RKO (cell line): ENCODE data around the gene CMSS1.

Experiments
- DNase-seq: peaks from one replicate; pipeline ENCODE4 v3.0.0-alpha.2; 2016; ENCODE audit warnings: low spot score

The CMSS1 gene

GRCh38 chr3:99817437-99818240 is at the start of gene CMSS1:
Gene CMSS1 (plus strand): TSS chr3:99817862.
- DNase-seq, result peak; percentile 92

- DNase-seq, result no peak
Measured at GRCh38 chr3:99768126-99768525, 49.5 kb upstream of the CMSS1 start.

- no peak for DNase-seq
Measured at GRCh38 chr3:99768808-99769501, 48.7 kb upstream of the CMSS1 start.

GRCh38 chr3:99772171-99772570 is 45.5 kb upstream of the CMSS1 start:
- no peak for DNase-seq

- no peak for DNase-seq
Measured at GRCh38 chr3:99772671-99773070, 45.0 kb upstream of the CMSS1 start.

- peak; percentile 65 for DNase-seq
Measured at GRCh38 chr3:99774467-99774866, 43.2 kb upstream of the CMSS1 start.

GRCh38 chr3:99776516-99777209 is 41.0 kb upstream of the CMSS1 start:
- no peak for DNase-seq

GRCh38 chr3:99777210-99777549 is 40.5 kb upstream of the CMSS1 start:
- no peak for DNase-seq

- no peak for DNase-seq
Measured at GRCh38 chr3:99777708-99778107, 40.0 kb upstream of the CMSS1 start.

- DNase-seq, result no peak
Measured at GRCh38 chr3:99780749-99781148, 36.9 kb upstream of the CMSS1 start.

GRCh38 chr3:99781761-99782160 is 35.9 kb upstream of the CMSS1 start:
- DNase-seq, result no peak

GRCh38 chr3:99783011-99783573 is 34.6 kb upstream of the CMSS1 start:
- DNase-seq, result peak; percentile 5

- peak; percentile 67 for DNase-seq
Measured at GRCh38 chr3:99789011-99789721, 28.5 kb upstream of the CMSS1 start.

GRCh38 chr3:99794485-99794884 is 23.2 kb upstream of the CMSS1 start:
- no peak for DNase-seq

GRCh38 chr3:99795573-99795972 is 22.1 kb upstream of the CMSS1 start:
- no peak for DNase-seq

GRCh38 chr3:99799422-99799821 is 18.2 kb upstream of the CMSS1 start:
- DNase-seq, result no peak

GRCh38 chr3:99803297-99803696 is 14.4 kb upstream of the CMSS1 start:
- DNase-seq, result no peak

GRCh38 chr3:99805160-99805559 is 12.5 kb upstream of the CMSS1 start:
- DNase-seq, result no peak

- peak; percentile 75 for DNase-seq
Measured at GRCh38 chr3:99808163-99808794, 9.4 kb upstream of the CMSS1 start.

GRCh38 chr3:99809565-99809964 is 8.1 kb upstream of the CMSS1 start:
- no peak for DNase-seq

GRCh38 chr3:99810403-99810802 is 7.3 kb upstream of the CMSS1 start:
- DNase-seq, result no peak

GRCh38 chr3:99817047-99817436 is 620 bp upstream of the CMSS1 start:
- DNase-seq, result peak; percentile 51
